Pons (tissue), 1 donor: Measurements from ENCODE around the gene HNRNPM.
A peak's percentile ranks its signal among the peaks of the same experiment; 100 is the strongest.
"Not testable (repeated sequence)": the region's sequence is repeated elsewhere in the genome, so short reads cannot be mapped to it uniquely, and the experiment has no call there.

Source experiments
- DNase-seq: peaks from one replicate; pipeline ENCODE4 v3.0.0-alpha.2; 2016; ENCODE audit warnings: low spot score

Gene HNRNPM

GRCh38 chr19:8444677-8445487, at the start of gene HNRNPM:
HNRNPM (plus strand) TSS chr19:8444975; CDS start chr19:8444999, 24 bp downstream.
- DNase-seq: peak; percentile 97

GRCh38 chr19:8395621-8396082, 49.1 kb upstream of the HNRNPM start:
- no peak for DNase-seq

- DNase-seq: no peak
Measured at GRCh38 chr19:8396185-8396562, 48.6 kb upstream of the HNRNPM start.

GRCh38 chr19:8396563-8397203, 48.1 kb upstream of the HNRNPM start:
- peak; percentile 65 for DNase-seq

GRCh38 chr19:8397271-8397670, 47.5 kb upstream of the HNRNPM start:
- no peak for DNase-seq

- DNase-seq: no peak
Measured at GRCh38 chr19:8397746-8398310, 46.9 kb upstream of the HNRNPM start.

GRCh38 chr19:8398311-8398771, 46.4 kb upstream of the HNRNPM start:
- DNase-seq: no peak

- DNase-seq: no peak
Measured at GRCh38 chr19:8399681-8400188, 45.0 kb upstream of the HNRNPM start.

GRCh38 chr19:8401981-8402411, 42.8 kb upstream of the HNRNPM start:
- DNase-seq: no peak

- DNase-seq: no peak
Measured at GRCh38 chr19:8403098-8403819, 41.5 kb upstream of the HNRNPM start.

- DNase-seq: no peak
Measured at GRCh38 chr19:8403820-8404109, 41.0 kb upstream of the HNRNPM start.

- DNase-seq: no peak
Measured at GRCh38 chr19:8404391-8405151, 40.2 kb upstream of the HNRNPM start.

- not testable (repeated sequence) for DNase-seq
Measured at GRCh38 chr19:8410718-8411117, 34.1 kb upstream of the HNRNPM start.

- DNase-seq: peak; percentile 97
Measured at GRCh38 chr19:8412783-8413628, 31.8 kb upstream of the HNRNPM start, which contains the start of gene MARCHF2. MARCHF2 (plus strand) TSS chr19:8413305; CDS start chr19:8421841, 8,536 bp downstream.

GRCh38 chr19:8413629-8413995, 31.2 kb upstream of the HNRNPM start:
- DNase-seq: no peak

GRCh38 chr19:8416796-8417195, 28.0 kb upstream of the HNRNPM start:
- DNase-seq: no peak

- no peak for DNase-seq
Measured at GRCh38 chr19:8421484-8422461, 23.0 kb upstream of the HNRNPM start.

- DNase-seq: peak; percentile 74
Measured at GRCh38 chr19:8423817-8424223, 21.0 kb upstream of the HNRNPM start.

GRCh38 chr19:8425331-8425730, 19.4 kb upstream of the HNRNPM start:
- not testable (repeated sequence) for DNase-seq
